ENCODE results near the gene EEF1AKMT2. TPM values are rescaled to one million over a fixed set of nuclear protein-coding genes. Genes with fewer than 3 reads are reported as not detected.
A peak's percentile ranks its signal among the peaks of the same experiment; 100 is the strongest.
"Not testable (repeated sequence)": the region's sequence is repeated elsewhere in the genome, so short reads cannot be mapped to it uniquely, and the experiment has no call there.

Gene EEF1AKMT2
- total and polyA plus RNA-seq, 2 experiments from 2014 or later, result 17.3 to 23.9 TPM

GRCh38 chr10:124820121-124820520 lies 28.4 kb upstream of the EEF1AKMT2 start:
- TF ChIP-seq CTCF (IDR thresholded peaks at IDR 0.05; ENCODE audit: low read depth, low read length), result no peak
- no peak for DNase-seq (ENCODE audit: low read depth in 1 of 2, low spot score in 1 of 2)
- no peak overlapping the region for H3K27ac ChIP-seq
- H3K27me3 ChIP-seq, result no peaks in the 10 kb centered on the region
- no peak overlapping the region for H3K4me3 ChIP-seq
- no peaks in the 10 kb centered on the region for H3K4me1 ChIP-seq (ENCODE audit: low read depth)
- H3K9me3 ChIP-seq (ENCODE audit: low read depth), result no peaks in the 10 kb centered on the region
- peaks cover 16% of the 10 kb centered on the region for H3K36me3 ChIP-seq

GRCh38 chr10:124802313-124802675 lies 10.6 kb upstream of the EEF1AKMT2 start:
- no peak for DNase-seq (ENCODE audit: low read depth in 1 of 2, low spot score in 1 of 2)
- peak overlapping the region; percentile 98 for H3K4me3 ChIP-seq
- TF ChIP-seq CTCF (IDR thresholded peaks at IDR 0.05; ENCODE audit: low read depth, low read length), result no peak
- no peaks in the 10 kb centered on the region for H3K36me3 ChIP-seq
- no peaks in the 10 kb centered on the region for H3K27me3 ChIP-seq
- no peaks in the 10 kb centered on the region for H3K9me3 ChIP-seq (ENCODE audit: low read depth)
- H3K27ac ChIP-seq, result peak overlapping the region; percentile 95
- no peaks in the 10 kb centered on the region for H3K4me1 ChIP-seq (ENCODE audit: low read depth)

- no peak for DNase-seq (ENCODE audit: low read depth in 1 of 2, low spot score in 1 of 2)
- Histone ChIP-seq H3K4me1 (ENCODE audit: low read depth) (no peaks in the 10 kb centered on the region), H3K4me3 (no peak overlapping the region), H3K9me3 (ENCODE audit: low read depth) (no peaks in the 10 kb centered on the region), H3K27ac (no peak overlapping the region), H3K27me3 (no peaks in the 10 kb centered on the region), H3K36me3 (no peaks in the 10 kb centered on the region)
- TF ChIP-seq CTCF (IDR thresholded peaks at IDR 0.05; ENCODE audit: low read depth, low read length), result no peak
Measured at GRCh38 chr10:124799211-124799610, 7.5 kb upstream of the EEF1AKMT2 start.

GRCh38 chr10:124798781-124799180 lies 7.1 kb upstream of the EEF1AKMT2 start:
- H3K36me3 ChIP-seq, result no peaks in the 10 kb centered on the region
- no peak overlapping the region for H3K4me3 ChIP-seq
- no peaks in the 10 kb centered on the region for H3K4me1 ChIP-seq (ENCODE audit: low read depth)
- DNase-seq (ENCODE audit: low read depth in 1 of 2, low spot score in 1 of 2), result no peak
- H3K9me3 ChIP-seq (ENCODE audit: low read depth), result no peaks in the 10 kb centered on the region
- H3K27me3 ChIP-seq, result no peaks in the 10 kb centered on the region
- no peak overlapping the region for H3K27ac ChIP-seq
- no peak for TF ChIP-seq CTCF (IDR thresholded peaks at IDR 0.05; ENCODE audit: low read depth, low read length)

GRCh38 chr10:124798364-124798763 lies 6.7 kb upstream of the EEF1AKMT2 start:
- Histone ChIP-seq H3K4me3 (no peak overlapping the region), H3K9me3 (ENCODE audit: low read depth) (no peaks in the 10 kb centered on the region), H3K27ac (no peak overlapping the region), H3K27me3 (no peaks in the 10 kb centered on the region), H3K4me1 (ENCODE audit: low read depth) (no peaks in the 10 kb centered on the region), H3K36me3 (no peaks in the 10 kb centered on the region)
- no peak for TF ChIP-seq CTCF (IDR thresholded peaks at IDR 0.05; ENCODE audit: low read depth, low read length)
- no peak for DNase-seq (ENCODE audit: low read depth in 1 of 2, low spot score in 1 of 2)

- H3K36me3 ChIP-seq, result no peaks in the 10 kb centered on the region
- H3K27me3 ChIP-seq, result no peaks in the 10 kb centered on the region
- no peak for TF ChIP-seq CTCF (IDR thresholded peaks at IDR 0.05; ENCODE audit: low read depth, low read length)
- H3K4me3 ChIP-seq, result no peak overlapping the region
- H3K27ac ChIP-seq, result no peak overlapping the region
- H3K9me3 ChIP-seq (ENCODE audit: low read depth), result no peaks in the 10 kb centered on the region
- no peaks in the 10 kb centered on the region for H3K4me1 ChIP-seq (ENCODE audit: low read depth)
- no peak for DNase-seq (ENCODE audit: low read depth in 1 of 2, low spot score in 1 of 2)
Measured at GRCh38 chr10:124792998-124793352, 1.3 kb upstream of the EEF1AKMT2 start.

- H3K27me3 ChIP-seq; H3K4me1 ChIP-seq (ENCODE audit: low read depth); H3K27ac ChIP-seq; DNase-seq (ENCODE audit: low read depth in 1 of 2, low spot score in 1 of 2); H3K4me3 ChIP-seq; H3K36me3 ChIP-seq; H3K9me3 ChIP-seq (ENCODE audit: low read depth): not testable (repeated sequence)
Measured at GRCh38 chr10:124782900-124783299, 8.8 kb downstream of the EEF1AKMT2 start.

Measured in cardiac muscle cell (in vitro differentiated cells and primary cell).